Osteoblast (primary cell): ENCODE measurements around the gene NHP2. TPM values are rescaled to one million over a fixed set of nuclear protein-coding genes. Genes with fewer than 3 reads are reported as not detected.

Source experiments
- DNase-seq: peaks from one replicate; pipeline ENCODE4 v3.0.0; 2011; ENCODE audit warnings: low spot score, mixed read lengths; ENCODE audit not compliant: insufficient read length; ENCODE audit errors: missing footprints
- H2AFZ ChIP-seq: 2 replicates; pipeline ENCODE4 v1.6.0; 2011; ENCODE audit warnings: mild to moderate bottlenecking, low read length
- H3K27ac ChIP-seq: 2 replicates; pipeline ENCODE4 v1.5.1; 2011; ENCODE audit warnings: mild to moderate bottlenecking, low read depth, low read length, moderate library complexity
- H3K27me3 ChIP-seq: 2 replicates; pipeline ENCODE4 v1.6.0; 2012; ENCODE audit warnings: mild to moderate bottlenecking, control low read depth, inconsistent platforms, low read length, moderate library complexity; ENCODE audit not compliant: insufficient read depth
- H3K36me3 ChIP-seq: 2 replicates; pipeline ENCODE4 v1.5.1; 2011; ENCODE audit warnings: mild to moderate bottlenecking, low read length, control low read depth, moderate library complexity; ENCODE audit not compliant: insufficient read depth
- H3K4me1 ChIP-seq: 2 replicates; pipeline ENCODE4 v1.5.1; 2011; ENCODE audit warnings: mild to moderate bottlenecking, low read length, control low read depth, moderate library complexity; ENCODE audit not compliant: insufficient read depth
- H3K4me2 ChIP-seq: 2 replicates; pipeline ENCODE4 v1.6.0; 2011; ENCODE audit warnings: mild to moderate bottlenecking, low read length; ENCODE audit not compliant: insufficient read depth
- H3K4me3 ChIP-seq: fragments of 200-600 bp; sonication (generic); 3 replicates; pipeline ENCODE4 v1.5.1; 2012; ENCODE audit warnings: mild to moderate bottlenecking, low read length, inconsistent platforms; ENCODE audit not compliant: insufficient read depth
- H3K79me2 ChIP-seq: 2 replicates; pipeline ENCODE4 v1.6.0; 2012; ENCODE audit warnings: mild to moderate bottlenecking, low read length, control low read depth, inconsistent platforms; ENCODE audit not compliant: insufficient read depth
- H3K9me3 ChIP-seq: 2 replicates; pipeline ENCODE4 v1.5.1; 2011; ENCODE audit warnings: low read depth, low read length, control low read depth
- H4K20me1 ChIP-seq: 2 replicates; pipeline ENCODE4 v1.6.0; 2012; ENCODE audit warnings: mild to moderate bottlenecking, low read length, control low read depth; ENCODE audit not compliant: insufficient read depth
- CTCF ChIP-seq: IDR thresholded peaks from 2 replicates; pipeline ENCODE4 v1.5.1; 2011; ENCODE audit warnings: mild to moderate bottlenecking, low read depth, low read length, moderate library complexity; ENCODE audit errors: extremely low read depth
- total RNA-seq: library from RNA; depleted of rRNA; stranded (reverse); fragments of >200 nt; gene quantifications from 2 replicates; pipeline ENCODE4 v1.2.3, GENCODE V29; 2012

The NHP2 gene
- total RNA-seq, 1 donor: 66.2 TPM

- Histone ChIP-seq H3K4me2 (no peak overlapping the region), H3K27ac (no peak overlapping the region), H3K79me2 (no peaks in the 10 kb centered on the region), H4K20me1 (no peaks in the 10 kb centered on the region), H3K36me3 (no peaks in the 10 kb centered on the region), H2AFZ (no peak overlapping the region), H3K4me1 (peaks cover 2% of the 10 kb centered on the region), H3K27me3 (peaks cover 18% of the 10 kb centered on the region), H3K4me3 (no peak overlapping the region), H3K9me3 (no peaks in the 10 kb centered on the region)
- no peak for TF ChIP-seq CTCF
- DNase-seq: no peak
Observed at GRCh38 chr5:178196281-178196812, 42.7 kb upstream of the NHP2 start.

GRCh38 chr5:178194026-178194425 lies 40.3 kb upstream of the NHP2 start:
- Histone ChIP-seq H3K9me3 (no peaks in the 10 kb centered on the region), H3K79me2 (no peaks in the 10 kb centered on the region), H2AFZ (no peak overlapping the region), H4K20me1 (no peaks in the 10 kb centered on the region), H3K36me3 (no peaks in the 10 kb centered on the region), H3K27ac (no peak overlapping the region), H3K4me1 (peaks cover 2% of the 10 kb centered on the region), H3K4me2 (no peak overlapping the region), H3K4me3 (no peak overlapping the region), H3K27me3 (peaks cover 18% of the 10 kb centered on the region)
- DNase-seq: no peak
- TF ChIP-seq CTCF: no peak

GRCh38 chr5:178193251-178193809 lies 39.6 kb upstream of the NHP2 start:
- no peak for TF ChIP-seq CTCF
- no peak overlapping the region for H3K4me3 ChIP-seq
- H3K79me2 ChIP-seq: no peaks in the 10 kb centered on the region
- no peak overlapping the region for H3K4me2 ChIP-seq
- H2AFZ ChIP-seq: no peak overlapping the region
- no peaks in the 10 kb centered on the region for H3K9me3 ChIP-seq
- no peak for DNase-seq
- H4K20me1 ChIP-seq: no peaks in the 10 kb centered on the region
- H3K27me3 ChIP-seq: peaks cover 18% of the 10 kb centered on the region
- no peak overlapping the region for H3K27ac ChIP-seq
- peaks cover 2% of the 10 kb centered on the region for H3K4me1 ChIP-seq
- no peaks in the 10 kb centered on the region for H3K36me3 ChIP-seq

GRCh38 chr5:178192787-178193186 lies 39.1 kb upstream of the NHP2 start:
- H3K36me3 ChIP-seq: no peaks in the 10 kb centered on the region
- H3K4me3 ChIP-seq: no peak overlapping the region
- TF ChIP-seq CTCF: no peak
- no peaks in the 10 kb centered on the region for H3K9me3 ChIP-seq
- no peak overlapping the region for H3K4me2 ChIP-seq
- H2AFZ ChIP-seq: no peak overlapping the region
- H3K79me2 ChIP-seq: no peaks in the 10 kb centered on the region
- no peak overlapping the region for H3K27ac ChIP-seq
- no peak for DNase-seq
- H4K20me1 ChIP-seq: no peaks in the 10 kb centered on the region
- peaks cover 2% of the 10 kb centered on the region for H3K4me1 ChIP-seq
- H3K27me3 ChIP-seq: peaks cover 18% of the 10 kb centered on the region
